NOMO-1 treated with dmso at 0.1 percent for 144 hours (cell line): ENCODE data around the gene TRAF2.
A peak's percentile ranks its signal among the peaks of the same experiment; 100 is the strongest.
"Not testable (repeated sequence)": the region's sequence is repeated elsewhere in the genome, so short reads cannot be mapped to it uniquely, and the experiment has no call there.

ENCODE experiments used
- DNase-seq: peaks from one replicate; lab custom pipeline; 2025; ENCODE audit not compliant: unreplicated experiment; lab: John Stamatoyannopoulos, UW

Gene TRAF2

GRCh38 chr9:136882109-136882946 is 4.0 kb upstream of the TRAF2 start:
- peak; percentile 15 for DNase-seq

GRCh38 chr9:136882947-136883283 is 3.4 kb upstream of the TRAF2 start:
- DNase-seq = not testable (repeated sequence)

- DNase-seq = not testable (repeated sequence)
Measured at GRCh38 chr9:136883670-136884069, 2.6 kb upstream of the TRAF2 start.

- no peak for DNase-seq
Measured at GRCh38 chr9:136886610-136887597, 588 bp downstream of the TRAF2 start.

- no peak for DNase-seq
Measured at GRCh38 chr9:136888454-136888853, 2.1 kb downstream of the TRAF2 start.

GRCh38 chr9:136889858-136890257 is 3.5 kb downstream of the TRAF2 start:
- DNase-seq = no peak

GRCh38 chr9:136890661-136891060 is 4.3 kb downstream of the TRAF2 start:
- no peak for DNase-seq

GRCh38 chr9:136896027-136896426 is 9.7 kb downstream of the TRAF2 start:
- no peak for DNase-seq

- DNase-seq = no peak
Measured at GRCh38 chr9:136898483-136899100, 12.3 kb downstream of the TRAF2 start.

- DNase-seq = no peak
Measured at GRCh38 chr9:136899196-136899595, 12.9 kb downstream of the TRAF2 start.

- DNase-seq = no peak
Measured at GRCh38 chr9:136900556-136900955, 14.2 kb downstream of the TRAF2 start.

GRCh38 chr9:136900988-136901515 is 14.7 kb downstream of the TRAF2 start:
- DNase-seq = no peak

- no peak for DNase-seq
Measured at GRCh38 chr9:136901516-136902258, 15.4 kb downstream of the TRAF2 start.

- no peak for DNase-seq
Measured at GRCh38 chr9:136902259-136902821, 16.0 kb downstream of the TRAF2 start.

GRCh38 chr9:136903041-136903554 is 16.8 kb downstream of the TRAF2 start:
- DNase-seq = no peak

- no peak for DNase-seq
Measured at GRCh38 chr9:136906266-136906665, 19.9 kb downstream of the TRAF2 start.

- no peak for DNase-seq
Measured at GRCh38 chr9:136907011-136907914, 20.9 kb downstream of the TRAF2 start.

- DNase-seq = no peak
Measured at GRCh38 chr9:136910197-136910900, 24.0 kb downstream of the TRAF2 start.
